Prostate gland (tissue), 2 donors: Measurements from ENCODE around the gene ABLIM3.

Experiments used
- CTCF ChIP-seq, 4 experiments: fragments of 200-600 bp in 2 of 4; fragments of 450-650 bp in 2 of 4; sonication (generic) in 2 of 4; IDR thresholded peaks; 1 replicate in 3 of 4; 2 replicates in 1 of 4; pipeline ENCODE4 v1.5.1; 2016 to 2019; ENCODE audit warnings: antibody characterized with exemption in 4 of 4, mild to moderate bottlenecking in 2 of 4, moderate library complexity in 2 of 4
- POLR2A ChIP-seq: fragments of 450-650 bp; IDR thresholded peaks from one replicate; pipeline ENCODE4 v1.6.1; 2016; ENCODE audit warnings: antibody characterized with exemption, mild to moderate bottlenecking

- no peak for TF ChIP-seq POLR2A
- TF ChIP-seq CTCF (IDR thresholded peaks at IDR 0.05): no peak
Observed at GRCh38 chr5:149201121-149201637, 59.9 kb downstream of the ABLIM3 start.
